Ovary (tissue), 3 donors: ENCODE data around the gene CFAP61.

Experiments used
- EP300 ChIP-seq: sonication (generic); formaldehyde crosslinking; IDR thresholded peaks from one replicate; pipeline ENCODE4 v1.6.1; 2017; ENCODE audit warnings: antibody characterized with exemption
- POLR2A ChIP-seq: fragments of 450-650 bp; IDR thresholded peaks from one replicate; pipeline ENCODE4 v1.6.1; 2017; ENCODE audit warnings: antibody characterized with exemption, mild to moderate bottlenecking, moderate library complexity
- TF ChIP-seq, protein P1 (sequence below), 3 donors: fragments of 450-650 bp in 2 of 3; fragments of 200-600 bp in 1 of 3; IDR thresholded peaks; one replicate each; pipeline versions ENCODE4 v1.5.1 to v1.8.0; 2016 to 2022; ENCODE audit warnings: antibody characterized with exemption in 3 of 3, mild to moderate bottlenecking in 1 of 3
- donor health status: DM: no; HTN: no; CAD: no.

GRCh38 chr20:20358801-20359200 lies 306.5 kb downstream of the CFAP61 start:
- TF ChIP-seq, protein P1, sequence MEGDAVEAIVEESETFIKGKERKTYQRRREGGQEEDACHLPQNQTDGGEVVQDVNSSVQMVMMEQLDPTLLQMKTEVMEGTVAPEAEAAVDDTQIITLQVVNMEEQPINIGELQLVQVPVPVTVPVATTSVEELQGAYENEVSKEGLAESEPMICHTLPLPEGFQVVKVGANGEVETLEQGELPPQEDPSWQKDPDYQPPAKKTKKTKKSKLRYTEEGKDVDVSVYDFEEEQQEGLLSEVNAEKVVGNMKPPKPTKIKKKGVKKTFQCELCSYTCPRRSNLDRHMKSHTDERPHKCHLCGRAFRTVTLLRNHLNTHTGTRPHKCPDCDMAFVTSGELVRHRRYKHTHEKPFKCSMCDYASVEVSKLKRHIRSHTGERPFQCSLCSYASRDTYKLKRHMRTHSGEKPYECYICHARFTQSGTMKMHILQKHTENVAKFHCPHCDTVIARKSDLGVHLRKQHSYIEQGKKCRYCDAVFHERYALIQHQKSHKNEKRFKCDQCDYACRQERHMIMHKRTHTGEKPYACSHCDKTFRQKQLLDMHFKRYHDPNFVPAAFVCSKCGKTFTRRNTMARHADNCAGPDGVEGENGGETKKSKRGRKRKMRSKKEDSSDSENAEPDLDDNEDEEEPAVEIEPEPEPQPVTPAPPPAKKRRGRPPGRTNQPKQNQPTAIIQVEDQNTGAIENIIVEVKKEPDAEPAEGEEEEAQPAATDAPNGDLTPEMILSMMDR (IDR thresholded peaks at IDR 0.05) = no peak
- no peak for TF ChIP-seq POLR2A
- TF ChIP-seq EP300 = no peak
